ENCODE results near the gene SRP14. TPM values are rescaled to one million over a fixed set of nuclear protein-coding genes. Genes with fewer than 3 reads are reported as not detected.
"Not testable (repeated sequence)": the region's sequence is repeated elsewhere in the genome, so short reads cannot be mapped to it uniquely, and the experiment has no call there.

Gene SRP14
- total and polyA plus RNA-seq, 3 donors from 2014 or later: 277 to 410 (median 359) TPM

DNA sequence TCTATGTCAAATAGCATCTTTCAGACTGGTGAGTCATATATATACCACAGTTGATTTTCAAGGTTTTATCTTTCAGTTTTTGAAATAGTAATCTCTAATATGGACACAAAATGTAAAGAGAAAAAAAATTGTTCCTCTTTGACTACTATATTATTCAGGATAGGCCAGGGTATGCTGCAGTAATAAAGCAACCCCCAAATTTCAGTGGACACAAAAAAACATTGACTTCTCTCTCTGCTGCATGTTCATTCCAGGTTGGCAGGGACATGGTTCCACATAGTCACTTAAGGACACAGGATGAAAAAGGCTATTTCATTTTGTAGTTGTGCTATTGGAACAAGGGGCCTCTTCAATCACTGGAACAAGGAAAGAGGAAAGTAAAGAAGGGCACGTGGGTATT lies 41.1 kb upstream of the SRP14 start:
- H3K9me3 ChIP-seq: no peaks in the 10 kb centered on the region
- intact Hi-C loops (cut with DNase I; ENCODE audit: low total_unique reads): no loop called here
- H3K36me3 ChIP-seq (ENCODE audit: low read depth, missing control alignments): no peaks in the 10 kb centered on the region
- no peak for DNase-seq
- peaks cover 15% of the 10 kb centered on the region for H3K4me1 ChIP-seq
- no peak for TF ChIP-seq POLR2A (IDR thresholded peaks at IDR 0.05)
- TF ChIP-seq, protein P1, sequence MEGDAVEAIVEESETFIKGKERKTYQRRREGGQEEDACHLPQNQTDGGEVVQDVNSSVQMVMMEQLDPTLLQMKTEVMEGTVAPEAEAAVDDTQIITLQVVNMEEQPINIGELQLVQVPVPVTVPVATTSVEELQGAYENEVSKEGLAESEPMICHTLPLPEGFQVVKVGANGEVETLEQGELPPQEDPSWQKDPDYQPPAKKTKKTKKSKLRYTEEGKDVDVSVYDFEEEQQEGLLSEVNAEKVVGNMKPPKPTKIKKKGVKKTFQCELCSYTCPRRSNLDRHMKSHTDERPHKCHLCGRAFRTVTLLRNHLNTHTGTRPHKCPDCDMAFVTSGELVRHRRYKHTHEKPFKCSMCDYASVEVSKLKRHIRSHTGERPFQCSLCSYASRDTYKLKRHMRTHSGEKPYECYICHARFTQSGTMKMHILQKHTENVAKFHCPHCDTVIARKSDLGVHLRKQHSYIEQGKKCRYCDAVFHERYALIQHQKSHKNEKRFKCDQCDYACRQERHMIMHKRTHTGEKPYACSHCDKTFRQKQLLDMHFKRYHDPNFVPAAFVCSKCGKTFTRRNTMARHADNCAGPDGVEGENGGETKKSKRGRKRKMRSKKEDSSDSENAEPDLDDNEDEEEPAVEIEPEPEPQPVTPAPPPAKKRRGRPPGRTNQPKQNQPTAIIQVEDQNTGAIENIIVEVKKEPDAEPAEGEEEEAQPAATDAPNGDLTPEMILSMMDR (IDR thresholded peaks at IDR 0.05): no peak
- H3K27ac ChIP-seq: peak overlapping the region; percentile 81 to 89
- no peak overlapping the region for H3K4me3 ChIP-seq
- WGBS, 2 donors: 59 to 77% methylated on average over 1 of the region's 1 CpG
- no peaks in the 10 kb centered on the region for H3K27me3 ChIP-seq

DNA sequence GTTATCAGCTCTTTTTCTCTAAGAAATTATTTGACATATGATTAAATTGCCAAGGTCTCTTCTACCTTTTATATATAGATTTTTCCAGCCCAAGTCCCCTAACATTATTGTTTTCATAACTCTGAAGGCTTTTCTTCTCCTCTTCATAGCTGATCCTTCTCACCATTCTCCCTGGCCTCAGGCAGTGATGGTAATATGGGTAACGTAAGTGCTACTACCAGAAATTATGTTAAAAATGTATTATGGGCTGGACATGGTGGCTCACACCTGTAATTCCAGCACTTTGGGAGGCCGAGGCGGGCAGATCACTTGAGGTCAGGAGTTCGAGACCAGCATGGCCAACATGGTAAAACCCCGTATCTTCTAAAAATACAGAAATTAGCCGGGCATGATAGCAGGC lies 40.5 kb upstream of the SRP14 start:
- no peak overlapping the region for H3K27ac ChIP-seq

DNA sequence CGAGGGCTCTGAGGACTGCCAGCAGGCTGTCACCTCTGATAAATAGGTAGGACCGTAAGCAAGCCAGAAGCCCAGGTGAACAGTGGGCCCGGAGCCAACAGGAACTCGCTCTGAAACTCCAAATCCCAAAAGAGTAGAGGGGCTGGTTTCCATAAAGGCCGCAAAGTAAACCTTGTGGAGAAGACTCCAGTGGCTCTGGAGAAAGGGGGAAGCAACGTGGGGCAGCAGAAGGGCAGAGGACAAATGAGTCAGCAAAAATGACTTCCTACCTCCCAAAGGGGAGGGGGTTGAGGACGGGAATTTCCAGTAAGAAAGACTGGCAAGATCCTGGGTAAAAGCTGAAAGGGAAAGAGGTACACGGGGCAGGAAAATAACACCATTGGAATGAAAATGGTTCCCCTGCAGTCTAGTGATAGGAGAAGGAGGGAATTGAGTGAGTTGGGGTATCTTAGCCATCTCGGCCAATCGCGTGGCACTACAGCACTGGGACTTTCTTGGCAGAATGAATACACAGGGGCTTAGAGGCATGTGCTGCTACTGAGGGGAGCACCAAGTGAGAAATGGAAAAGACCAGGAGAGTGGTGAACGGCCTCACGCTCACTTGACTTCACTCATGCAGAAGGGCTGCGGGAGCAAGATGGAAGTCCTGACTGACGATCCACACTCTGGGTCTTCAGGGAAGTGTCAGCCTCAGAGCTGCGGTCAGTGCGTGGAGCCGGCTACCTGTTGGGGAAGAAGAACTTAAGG lies 36.5 kb upstream of the SRP14 start:
- Histone ChIP-seq H3K9me3 (no peaks in the 10 kb centered on the region), H3K4me1 (no peaks in the 10 kb centered on the region), H3K36me3 (ENCODE audit: low read depth, missing control alignments) (no peaks in the 10 kb centered on the region), H3K27me3 (no peaks in the 10 kb centered on the region), H3K27ac (no peak overlapping the region), H3K4me3 (no peak overlapping the region)
- TF ChIP-seq, protein P1 (IDR thresholded peaks at IDR 0.05): no peak
- 54 to 77% methylated on average over 17 to 18 of the region's 18 CpGs for WGBS, 2 donors
- no peak for DNase-seq
- intact Hi-C loops (cut with DNase I; ENCODE audit: low total_unique reads): no loop called here

More for the DNA sequence above, 40.5 kb upstream of the SRP14 start:
- intact Hi-C loops (cut with DNase I; ENCODE audit: low total_unique reads): no loop called here
- H3K27me3 ChIP-seq: no peaks in the 10 kb centered on the region
- no peak for TF ChIP-seq POLR2A (IDR thresholded peaks at IDR 0.05)
- TF ChIP-seq, protein P1 (IDR thresholded peaks at IDR 0.05): no peak
- H3K36me3 ChIP-seq (ENCODE audit: low read depth, missing control alignments): no peaks in the 10 kb centered on the region
- H3K4me3 ChIP-seq: no peak overlapping the region
- WGBS, 2 donors: 93 to 95% methylated on average over 6 of the region's 6 CpGs
- DNase-seq: no peak
- H3K9me3 ChIP-seq: no peaks in the 10 kb centered on the region
- peaks cover 15% of the 10 kb centered on the region for H3K4me1 ChIP-seq

DNA sequence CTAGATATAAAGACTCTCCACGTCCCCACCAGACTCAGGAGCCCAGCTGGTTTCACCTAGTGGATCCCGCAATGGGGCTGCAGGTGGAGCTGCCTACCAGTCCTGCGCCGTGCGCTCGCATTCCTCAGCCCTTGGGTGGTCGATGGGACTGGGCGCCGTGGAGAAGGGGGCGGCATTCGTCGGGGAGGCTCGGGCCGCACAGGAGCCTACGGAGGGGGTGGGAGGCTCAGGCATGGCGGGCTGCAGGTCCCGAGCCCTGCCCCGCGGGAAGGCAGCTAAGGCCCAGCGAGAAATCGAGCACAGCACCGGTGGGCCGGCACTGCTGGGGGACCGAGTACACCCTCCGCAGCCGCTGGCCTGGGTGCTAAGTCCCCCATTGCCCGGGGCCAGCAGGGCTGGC lies 35.7 kb upstream of the SRP14 start:
- intact Hi-C loops (cut with DNase I; ENCODE audit: low total_unique reads); H3K27ac ChIP-seq; H3K4me3 ChIP-seq; H3K9me3 ChIP-seq; H3K4me1 ChIP-seq; H3K36me3 ChIP-seq (ENCODE audit: low read depth, missing control alignments); H3K27me3 ChIP-seq; DNase-seq: not testable (repeated sequence)
- WGBS, 2 donors: 49 to 59% methylated on average over 10 to 22 of the region's 27 CpGs

DNA sequence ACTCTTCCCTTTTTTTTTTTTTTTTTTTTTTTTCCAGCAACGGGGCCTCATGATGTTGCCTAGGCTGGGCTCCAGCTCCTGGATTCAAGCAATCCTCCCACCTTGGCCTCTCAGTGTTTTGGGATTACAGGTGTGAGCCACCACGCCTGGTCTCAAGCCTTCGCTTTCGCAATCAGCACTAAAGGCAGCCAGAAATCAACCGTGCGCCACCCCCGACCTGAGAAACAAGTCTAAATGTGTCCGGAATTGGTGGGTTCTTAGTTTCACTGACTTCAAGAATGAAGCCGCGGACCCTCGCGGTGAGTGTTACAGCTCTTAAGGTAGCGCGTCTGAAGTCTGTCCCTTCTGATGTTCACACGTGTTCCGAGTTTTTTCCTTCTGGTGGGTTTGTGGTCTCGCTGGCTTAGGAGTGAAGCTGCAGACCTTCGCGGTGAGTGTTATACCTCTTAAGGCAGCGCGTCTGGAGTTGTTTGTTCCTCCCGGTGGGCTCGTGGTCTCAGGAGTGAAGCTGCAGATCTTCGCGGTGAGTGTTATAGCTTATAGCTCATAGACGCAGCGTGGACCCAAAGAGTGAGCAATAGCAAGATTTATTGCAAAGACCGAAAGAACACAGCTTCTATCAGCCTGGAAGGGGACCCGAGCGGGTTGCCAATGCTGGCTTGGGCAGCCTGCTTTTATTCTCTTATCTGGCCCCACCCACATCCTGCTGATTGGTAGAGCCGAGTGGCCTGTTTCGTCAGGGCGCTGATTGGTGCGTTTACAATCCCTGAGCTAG lies 34.9 kb upstream of the SRP14 start:
- H3K4me1 ChIP-seq: peaks cover 14% of the 10 kb centered on the region
- H3K9me3 ChIP-seq; H3K4me3 ChIP-seq; DNase-seq; H3K27me3 ChIP-seq; H3K27ac ChIP-seq; intact Hi-C loops (cut with DNase I; ENCODE audit: low total_unique reads); H3K36me3 ChIP-seq (ENCODE audit: low read depth, missing control alignments): not testable (repeated sequence)
- 79 to 80% methylated on average over 28 to 34 of the region's 34 CpGs for WGBS, 2 donors
